B cell (primary cell): ENCODE results near the gene PHLPP2. TPM values are rescaled to one million over a fixed set of nuclear protein-coding genes. Genes with fewer than 3 reads are reported as not detected.

ENCODE experiments used
- ATAC-seq: fragments of 200-7000 bp; cut with Tn5 transposase; one replicate; pipeline ENCODE4 v1.10.0; 2021; ENCODE audit warnings: low read depth, mild to moderate bottlenecking, moderate number of reproducible peaks, moderate library complexity
- CTCF ChIA-PET: fragments of 350-600 bp; sonication (Branson Sonifier 250); formaldehyde crosslinking; loops from one replicate; lab custom pipeline; 2021; ENCODE audit warnings: antibody characterized with exemption, inconsistent platforms; lab: Charles Lee
- POLR2A ChIA-PET: fragments of 350-600 bp; sonication (Branson Sonifier 250); formaldehyde crosslinking; loops from one replicate; lab custom pipeline; 2021; ENCODE audit warnings: antibody characterized with exemption; lab: Charles Lee
- DNase-seq: peaks from one replicate; pipeline ENCODE4 v3.0.0; 2013
- H2AFZ ChIP-seq: 2 replicates; pipeline ENCODE4 v1.6.1; 2012; ENCODE audit warnings: mild to moderate bottlenecking, low read depth, low read length; ENCODE audit not compliant: insufficient read depth, poor library complexity, severe bottlenecking
- H3K27ac ChIP-seq, 2 donors: 1 replicate in 1 of 2; 2 replicates in 1 of 2; pipeline ENCODE4 v1.5.1; 2012 to 2013; ENCODE audit warnings: low read length in 2 of 2, mild to moderate bottlenecking in 2 of 2, moderate library complexity in 1 of 2
- H3K27me3 ChIP-seq, 4 experiments: fragments of 200-600 bp in 1 of 4; sonication (generic) in 1 of 4; replicated peaks in 1 of 4; 1 replicate in 2 of 4; 2 replicates in 2 of 4; pipeline versions ENCODE4 v1.6.1 to v1.7.0; 2013 to 2016; ENCODE audit warnings: low read length in 3 of 4, mild to moderate bottlenecking in 2 of 4, mixed read lengths in 1 of 4, moderate library complexity in 1 of 4; ENCODE audit not compliant: insufficient read depth in 4 of 4, control insufficient read depth in 3 of 4; ENCODE audit errors: control extremely low read depth in 1 of 4
- H3K36me3 ChIP-seq, 2 experiments: replicated peaks in 1 of 2; 1 replicate in 1 of 2; 2 replicates in 1 of 2; pipeline versions ENCODE4 v1.6.1 to v1.7.1; 2013; ENCODE audit warnings: low read length in 1 of 2; ENCODE audit not compliant: insufficient read depth in 2 of 2, control insufficient read depth in 1 of 2; ENCODE audit errors: control extremely low read depth in 1 of 2, extremely low read depth in 1 of 2
- H3K4me1 ChIP-seq, 2 donors: fragments of 200-600 bp in 1 of 2; sonication (generic) in 1 of 2; 1 replicate in 1 of 2; 2 replicates in 1 of 2; pipeline versions ENCODE4 v1.5.1 to v1.6.1; 2013 to 2017; ENCODE audit warnings: low read length in 2 of 2; ENCODE audit not compliant: control insufficient read depth in 2 of 2, insufficient read depth in 2 of 2
- H3K4me2 ChIP-seq: replicated peaks from 2 replicates; pipeline ENCODE3; 2012; ENCODE audit warnings: mild to moderate bottlenecking, low read depth, low read length; ENCODE audit not compliant: poor library complexity, severe bottlenecking
- H3K4me3 ChIP-seq, 5 experiments: fragments of 200-600 bp in 1 of 5; sonication (generic) in 1 of 5; 1 replicate in 3 of 5; 2 replicates in 2 of 5; pipeline versions ENCODE4 v1.5.1 to v1.7.0; 2011 to 2016; ENCODE audit warnings: low read length in 4 of 5, mild to moderate bottlenecking in 4 of 5, low read depth in 2 of 5, control low read depth in 1 of 5, moderate library complexity in 1 of 5; ENCODE audit not compliant: insufficient read depth in 1 of 5; ENCODE audit errors: control extremely low read depth in 1 of 5, extremely low read depth in 1 of 5
- H3K79me2 ChIP-seq: fragments of 200-600 bp; sonication (generic); one replicate; pipeline ENCODE4 v1.6.0; 2016; ENCODE audit warnings: low read length; ENCODE audit not compliant: control insufficient read depth, insufficient read depth
- H3K9ac ChIP-seq: fragments of 200-600 bp; sonication (generic); 2 replicates; pipeline ENCODE4 v1.6.1; 2017; ENCODE audit warnings: mild to moderate bottlenecking, low read length, moderate library complexity
- H3K9me3 ChIP-seq, 3 donors: one replicate each; pipeline versions ENCODE4 v1.6.1 to v1.7.1; 2013; ENCODE audit warnings: low read length in 2 of 3; ENCODE audit not compliant: control insufficient read depth in 2 of 3, insufficient read depth in 1 of 3; ENCODE audit errors: control extremely low read depth in 1 of 3
- H4K20me1 ChIP-seq: 2 replicates; pipeline ENCODE4 v1.6.0; 2012; ENCODE audit warnings: mild to moderate bottlenecking, low read length; ENCODE audit not compliant: insufficient read depth, control insufficient read depth, poor library complexity, severe bottlenecking
- H3K27ac Mint-ChIP-seq: one replicate; pipeline ENCODE4 v1.8.0; 2021; ENCODE audit warnings: mixed read lengths
- H3K27me3 Mint-ChIP-seq: one replicate; pipeline ENCODE4 v1.8.0; 2021; ENCODE audit warnings: mixed read lengths
- H3K4me1 Mint-ChIP-seq: one replicate; pipeline ENCODE4 v1.8.0; 2021; ENCODE audit warnings: mixed read lengths
- H3K4me3 Mint-ChIP-seq: one replicate; pipeline ENCODE4 v1.8.0; 2021; ENCODE audit warnings: mixed read lengths
- H3K9me3 Mint-ChIP-seq: one replicate; pipeline ENCODE4 v1.8.0; 2022; ENCODE audit warnings: mixed read lengths; ENCODE audit not compliant: insufficient read depth
- CTCF ChIP-seq: fragments of 200-600 bp; IDR thresholded peaks from one replicate; pipeline ENCODE4 v1.8.0; 2022; ENCODE audit warnings: antibody characterized with exemption, mild to moderate bottlenecking
- EZH2 ChIP-seq: IDR thresholded peaks from 2 replicates; pipeline ENCODE4 v1.6.1; 2012; ENCODE audit warnings: borderline replicate concordance, low read depth, mild to moderate bottlenecking, moderate library complexity, low read length; ENCODE audit not compliant: insufficient read depth, poor library complexity, severe bottlenecking
- WGBS: methylation state at CpG from one replicate; pipeline ENCODE4 v1.1.5; 2013; ENCODE audit warnings: missing lambda C conversion rate; ENCODE audit not compliant: insufficient coverage; 5-methylcytosine and 5-hydroxymethylcytosine counted together
- intact Hi-C: fragments of 100-400 bp; cut with micrococcal nuclease; formaldehyde crosslinking; loops from one replicate; pipeline ENCODE4 v1.10.0; 2022
- polyA plus RNA-seq: library from polyadenylated mRNA; depleted of rRNA; stranded (reverse); fragments of >200 nt; gene quantifications from 2 replicates; pipeline ENCODE4 v1.2.3, GENCODE V29; 2012
- total RNA-seq, 2 donors: library from RNA; stranded (reverse); fragments of 120-200 nt in 1 of 2; gene quantifications; 1 replicate in 1 of 2; 2 replicates in 1 of 2; pipeline versions ENCODE4 v1.2.3 to v1.2.4, GENCODE V29; 2013 to 2022

PHLPP2 gene
- total and polyA plus RNA-seq, 2 donors (not counting 1 experiment from before 2014, with no cell fraction given): 7.2 to 16.1 TPM

- Histone ChIP-seq H3K27ac (no peak within 1 kb of the TSS), H4K20me1 (no peaks in the 10 kb centered on the region), H3K27me3 (peaks cover 0 to 29% (median 23%) of the 10 kb centered on the region in 4 experiments), H3K9ac (peak within 1 kb of the TSS; percentile 66), H3K9me3 (peaks cover 0 to 4% (median 0%) of the 10 kb centered on the region in 3 donors), H3K4me3 (peak within 1 kb of the TSS in 4 of 5 experiments; percentile 50 to 64 (median 56)), H3K36me3 (no peaks in the 10 kb centered on the region), H3K79me2 (no peaks in the 10 kb centered on the region), H2AFZ (peak within 1 kb of the TSS; percentile 69), H3K4me2 (peak within 1 kb of the TSS; percentile 95), H3K4me1 (peaks cover 16 to 20% of the 10 kb centered on the region in 2 donors)
- ChIA-PET POLR2A (interaction anchor here (0.6 kb wide), 1 partner anchor 216 kb away, joined by 6 read pairs; no protein-coding TSS in a partner anchor), CTCF (no interaction called here)
- DNase-seq (peak; percentile 42), ATAC-seq (peak; percentile 45)
- Mint-ChIP-seq H3K27ac (no peak within 1 kb of the TSS), H3K4me3 (peak within 1 kb of the TSS; percentile 80), H3K27me3 (peaks cover 6% of the 10 kb centered on the region), H3K9me3 (no peaks in the 10 kb centered on the region), H3K4me1 (peaks cover 9% of the 10 kb centered on the region)
- WGBS: 3% methylated on average over 95 of the region's 98 CpGs
- TF ChIP-seq CTCF: no peak
- no peak for TF ChIP-seq EZH2
- intact Hi-C loops: no loop called here
Observed at GRCh38 chr16:71626018-71626857, 98.3 kb downstream of the PHLPP2 start, which contains the start of gene MARVELD3. TSS of gene MARVELD3 (plus strand) at chr16:71626184. CDS start at chr16:71626230, 46 bp downstream.
